NCI-H82 treated with DMSO at 0.1 percent for 48 hours (cell line): Measurements from ENCODE around the gene ZXDC.

Experiments used
- DNase-seq: peaks from one replicate; lab custom pipeline; 2025; ENCODE audit not compliant: unreplicated experiment; lab: John Stamatoyannopoulos, UW

Gene ZXDC

GRCh38 chr3:126490619-126491018 is 14.9 kb upstream of the ZXDC start:
- no peak for DNase-seq

- DNase-seq: no peak
Measured at GRCh38 chr3:126488886-126489569, 13.3 kb upstream of the ZXDC start.

- no peak for DNase-seq
Measured at GRCh38 chr3:126488185-126488584, 12.5 kb upstream of the ZXDC start.

- DNase-seq: no peak
Measured at GRCh38 chr3:126487151-126487771, 11.6 kb upstream of the ZXDC start.

GRCh38 chr3:126486360-126486847 is 10.7 kb upstream of the ZXDC start:
- no peak for DNase-seq

GRCh38 chr3:126485956-126486355 is 10.3 kb upstream of the ZXDC start:
- DNase-seq: no peak

GRCh38 chr3:126485176-126485897 is 9.6 kb upstream of the ZXDC start:
- DNase-seq: no peak

GRCh38 chr3:126484662-126485061 is 9.0 kb upstream of the ZXDC start:
- DNase-seq: no peak

GRCh38 chr3:126484148-126484547 is 8.5 kb upstream of the ZXDC start:
- DNase-seq: no peak

GRCh38 chr3:126483321-126483761 is 7.7 kb upstream of the ZXDC start:
- DNase-seq: no peak

GRCh38 chr3:126482503-126483255 is 7.0 kb upstream of the ZXDC start:
- no peak for DNase-seq

- DNase-seq: peak; percentile 12
Measured at GRCh38 chr3:126481808-126482502, 6.3 kb upstream of the ZXDC start.

GRCh38 chr3:126480861-126481260 is 5.2 kb upstream of the ZXDC start:
- no peak for DNase-seq

GRCh38 chr3:126480206-126480605 is 4.5 kb upstream of the ZXDC start:
- DNase-seq: no peak

- no peak for DNase-seq
Measured at GRCh38 chr3:126479642-126480041, 4.0 kb upstream of the ZXDC start.

GRCh38 chr3:126478581-126479310 is 3.1 kb upstream of the ZXDC start:
- DNase-seq: no peak

GRCh38 chr3:126477061-126477380 is 1.3 kb upstream of the ZXDC start:
- DNase-seq: no peak

- DNase-seq: peak; percentile 14
Measured at GRCh38 chr3:126476166-126477060, 722 bp upstream of the ZXDC start.
